Calu3 (cell line): ENCODE data around the gene MAGEF1. TPM values are rescaled to one million over a fixed set of nuclear protein-coding genes. Genes with fewer than 3 reads are reported as not detected.

Experiments
- BruUV-seq: library from RNA; stranded (reverse); fragments of 400-500 nt; replicated peaks from 2 replicates; lab custom pipeline; 2021; lab: Mats Ljungman, UMichigan
- CTCF ChIA-PET: fragments of 300-600 bp; sonication (Branson Sonifier 250); formaldehyde crosslinking; loops from one replicate; lab custom pipeline; 2022; ENCODE audit warnings: antibody characterized with exemption; lab: Charles Lee
- DNase-seq: peaks from one replicate; pipeline ENCODE4 v3.0.0; 2022
- H3K27ac Mint-ChIP-seq: one replicate; pipeline ENCODE4 v1.8.0; 2022; ENCODE audit warnings: mixed read lengths; ENCODE audit not compliant: unreplicated experiment
- H3K27me3 Mint-ChIP-seq: one replicate; pipeline ENCODE4 v1.8.0; 2022; ENCODE audit warnings: mixed read lengths; ENCODE audit not compliant: unreplicated experiment
- H3K36me3 Mint-ChIP-seq: one replicate; pipeline ENCODE4 v1.8.0; 2022; ENCODE audit warnings: mild to moderate bottlenecking, moderate library complexity, mixed read lengths; ENCODE audit not compliant: insufficient read depth, unreplicated experiment
- H3K4me1 Mint-ChIP-seq: one replicate; pipeline ENCODE4 v1.8.0; 2022; ENCODE audit warnings: mild to moderate bottlenecking, low read depth, mixed read lengths; ENCODE audit not compliant: unreplicated experiment
- H3K4me3 Mint-ChIP-seq: one replicate; pipeline ENCODE4 v1.8.0; 2022; ENCODE audit warnings: mild to moderate bottlenecking, low read depth, moderate library complexity, mixed read lengths; ENCODE audit not compliant: unreplicated experiment
- H3K9me3 Mint-ChIP-seq: one replicate; pipeline ENCODE4 v1.8.0; 2022; ENCODE audit warnings: low read depth, mixed read lengths; ENCODE audit not compliant: unreplicated experiment
- intact Hi-C: fragments of 100-400 bp; cut with micrococcal nuclease; formaldehyde crosslinking; loops from one replicate; pipeline ENCODE4 v1.10.0; 2022; ENCODE audit not compliant: unreplicated experiment
- total RNA-seq: library from RNA; stranded (reverse); gene quantifications from 2 replicates; pipeline ENCODE4 v1.2.3, GENCODE V29; 2022
- TF ChIP-seq, protein P1 (sequence below): fragments of 200-600 bp; IDR thresholded peaks from one replicate; pipeline ENCODE4 v1.8.0; 2022; ENCODE audit warnings: antibody characterized with exemption; ENCODE audit not compliant: unreplicated experiment

The MAGEF1 gene
- total RNA-seq, 1 experiment from 2014 or later: 57.9 TPM

DNA sequence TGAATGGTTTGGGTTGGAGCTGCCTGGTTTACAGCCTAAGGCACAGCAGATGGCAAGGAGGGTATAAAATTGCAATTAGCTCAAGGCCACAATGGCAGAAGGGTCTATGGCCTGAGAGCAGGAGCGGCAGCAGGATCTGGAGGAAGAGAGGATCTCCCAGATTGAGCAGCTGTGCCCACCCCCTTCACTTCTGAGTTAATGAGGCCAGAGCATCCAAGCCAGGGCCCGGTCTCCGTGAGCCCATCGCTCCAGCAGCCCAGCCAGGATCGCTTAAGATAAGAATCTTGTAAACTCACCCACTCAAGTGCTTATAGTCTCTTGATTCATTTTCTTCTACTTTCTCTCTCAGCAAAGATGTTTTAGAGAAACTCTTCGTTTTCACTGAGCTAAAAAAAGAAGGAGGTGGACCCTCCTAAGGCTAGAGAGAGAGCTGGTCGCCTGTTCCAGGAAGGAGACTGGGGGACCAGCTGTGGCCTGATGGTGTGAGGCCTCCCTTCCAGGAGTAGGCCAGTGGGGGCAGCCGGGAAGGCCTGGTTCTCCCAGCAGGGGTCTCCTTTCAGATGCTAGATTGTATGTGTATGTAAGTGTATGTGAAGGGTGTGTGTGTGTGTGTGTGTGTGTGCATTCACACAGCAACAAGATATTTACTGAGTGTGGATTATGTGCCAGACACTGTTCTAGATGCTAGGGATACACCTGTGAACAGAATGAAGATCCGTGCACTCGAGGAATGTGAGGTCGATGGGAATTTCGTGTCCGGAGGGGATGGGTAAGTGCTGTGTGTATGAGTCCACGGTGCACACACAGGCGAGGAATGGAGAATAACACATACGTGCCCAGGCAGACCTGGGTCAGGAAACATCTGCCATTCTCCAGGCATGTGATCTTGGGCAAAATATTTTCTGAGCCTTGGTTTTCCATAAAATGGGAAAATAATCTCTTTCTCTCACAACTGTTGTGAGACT, 18.6 kb downstream of the MAGEF1 start:
- peaks cover 4% of the 10 kb centered on the region for H3K36me3 Mint-ChIP-seq
- H3K27ac Mint-ChIP-seq: no peak overlapping the region
- CTCF ChIA-PET: interaction anchor here (0.9 kb wide), 1 partner anchor 155 kb away, joined by 4 read pairs; no protein-coding TSS in a partner anchor
- no peak overlapping the region for H3K4me3 Mint-ChIP-seq
- peaks cover 84% of the 10 kb centered on the region for H3K27me3 Mint-ChIP-seq
- intact Hi-C loops: no loop called here
- no peaks in the 10 kb centered on the region for H3K4me1 Mint-ChIP-seq
- BruUV-seq: no TSS peak
- no peaks in the 10 kb centered on the region for H3K9me3 Mint-ChIP-seq
- TF ChIP-seq, protein P1, sequence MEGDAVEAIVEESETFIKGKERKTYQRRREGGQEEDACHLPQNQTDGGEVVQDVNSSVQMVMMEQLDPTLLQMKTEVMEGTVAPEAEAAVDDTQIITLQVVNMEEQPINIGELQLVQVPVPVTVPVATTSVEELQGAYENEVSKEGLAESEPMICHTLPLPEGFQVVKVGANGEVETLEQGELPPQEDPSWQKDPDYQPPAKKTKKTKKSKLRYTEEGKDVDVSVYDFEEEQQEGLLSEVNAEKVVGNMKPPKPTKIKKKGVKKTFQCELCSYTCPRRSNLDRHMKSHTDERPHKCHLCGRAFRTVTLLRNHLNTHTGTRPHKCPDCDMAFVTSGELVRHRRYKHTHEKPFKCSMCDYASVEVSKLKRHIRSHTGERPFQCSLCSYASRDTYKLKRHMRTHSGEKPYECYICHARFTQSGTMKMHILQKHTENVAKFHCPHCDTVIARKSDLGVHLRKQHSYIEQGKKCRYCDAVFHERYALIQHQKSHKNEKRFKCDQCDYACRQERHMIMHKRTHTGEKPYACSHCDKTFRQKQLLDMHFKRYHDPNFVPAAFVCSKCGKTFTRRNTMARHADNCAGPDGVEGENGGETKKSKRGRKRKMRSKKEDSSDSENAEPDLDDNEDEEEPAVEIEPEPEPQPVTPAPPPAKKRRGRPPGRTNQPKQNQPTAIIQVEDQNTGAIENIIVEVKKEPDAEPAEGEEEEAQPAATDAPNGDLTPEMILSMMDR: no peak
- no peak for DNase-seq

DNA sequence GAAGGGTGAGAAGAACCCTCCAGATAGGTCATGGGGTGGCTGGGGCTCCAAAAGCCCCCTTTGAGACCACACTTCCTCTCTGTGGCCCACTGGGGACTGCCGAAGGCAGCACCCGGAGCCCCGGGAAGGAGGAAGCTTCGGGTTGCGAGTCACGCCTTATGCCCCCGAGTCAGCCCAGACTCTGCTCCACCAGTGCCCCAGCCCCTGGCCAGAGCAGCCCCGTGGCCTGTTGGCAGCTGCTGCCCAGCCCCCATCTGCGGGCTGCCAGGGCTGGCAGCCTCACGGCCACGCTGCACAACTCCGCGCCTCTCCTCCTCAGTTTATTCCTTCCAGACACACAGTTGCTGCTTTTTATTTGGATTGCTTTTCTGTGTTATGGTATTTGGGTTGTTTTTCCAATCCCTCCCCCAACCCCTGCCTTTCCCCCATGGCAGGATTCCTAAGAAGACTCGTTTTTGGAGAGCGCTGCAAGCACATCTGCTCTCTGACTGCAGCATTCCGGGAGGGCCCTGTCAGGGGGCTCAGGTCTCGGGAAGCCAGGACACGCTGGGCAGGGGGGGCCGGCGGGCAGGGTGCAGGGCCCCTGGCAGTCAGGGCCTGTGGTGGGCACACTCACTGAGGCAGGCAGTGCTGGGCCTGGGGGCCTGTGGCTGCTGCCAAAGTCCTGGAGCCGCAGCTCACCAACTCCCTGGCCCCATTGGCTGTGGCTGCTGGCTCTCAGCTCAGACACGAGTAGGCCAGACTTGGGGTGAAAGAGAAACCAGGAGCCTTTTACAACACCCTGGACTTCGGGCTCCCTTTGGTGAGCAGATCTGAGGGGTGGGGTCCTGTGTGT, 20.2 kb downstream of the MAGEF1 start:
- intact Hi-C loops: no loop called here
- peaks cover 83% of the 10 kb centered on the region for H3K27me3 Mint-ChIP-seq
- TF ChIP-seq, protein P1: no peak
- H3K36me3 Mint-ChIP-seq: peaks cover 4% of the 10 kb centered on the region
- no peaks in the 10 kb centered on the region for H3K9me3 Mint-ChIP-seq
- BruUV-seq: no TSS peak
- H3K4me3 Mint-ChIP-seq: no peak overlapping the region
- CTCF ChIA-PET: interaction anchor here (0.6 kb wide), 1 partner anchor 130 kb away, joined by 8 read pairs; the partner anchor contains the start of gene EPHB3
- H3K27ac Mint-ChIP-seq: no peak overlapping the region
- no peaks in the 10 kb centered on the region for H3K4me1 Mint-ChIP-seq
- DNase-seq: no peak

DNA sequence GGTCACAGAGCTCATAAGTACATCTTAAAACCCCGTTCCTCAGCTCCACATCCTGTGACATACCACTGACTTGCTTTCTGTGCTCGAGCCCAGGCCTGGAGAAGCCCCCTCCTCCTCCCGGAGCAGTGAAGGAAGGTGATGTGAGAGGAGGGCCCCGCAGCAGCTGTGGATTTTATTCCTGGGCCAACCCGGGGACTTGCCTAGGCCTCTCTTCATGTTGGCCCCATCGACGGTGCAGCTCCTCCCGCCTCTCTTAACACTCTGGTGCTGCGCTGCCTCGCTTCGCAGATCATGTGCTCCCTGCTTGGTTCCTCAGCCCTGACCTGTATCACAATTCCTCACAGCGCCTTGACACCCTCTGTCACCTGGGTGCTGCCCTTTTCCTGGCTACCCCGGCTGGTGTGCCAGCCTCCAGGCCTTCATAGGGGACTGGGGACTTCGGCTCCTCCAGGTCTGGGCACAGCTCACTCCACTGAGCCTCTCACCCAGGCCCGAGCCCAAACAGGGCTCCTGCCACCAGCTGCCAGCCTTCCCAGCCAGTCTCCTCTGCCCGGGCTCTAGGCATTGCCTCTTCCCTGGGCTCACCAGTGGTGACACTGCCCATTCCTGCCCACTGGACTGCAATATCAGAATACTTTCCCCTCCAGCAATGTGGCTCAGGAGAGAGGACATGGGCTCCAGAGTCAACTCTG, 21.5 kb downstream of the MAGEF1 start:
- no peak for DNase-seq
- BruUV-seq: no TSS peak
- Mint-ChIP-seq H3K27me3 (peaks cover 83% of the 10 kb centered on the region), H3K4me3 (no peak overlapping the region), H3K36me3 (peaks cover 4% of the 10 kb centered on the region), H3K9me3 (no peaks in the 10 kb centered on the region), H3K27ac (no peak overlapping the region), H3K4me1 (no peaks in the 10 kb centered on the region)
- TF ChIP-seq, protein P1: no peak
- CTCF ChIA-PET: interaction anchor here (0.6 to 0.7 kb wide), 3 partner anchors 25 to 1389 kb away, joined by 3 to 8 read pairs (median 5); no protein-coding TSS in a partner anchor
- intact Hi-C loops: no loop called here

DNA sequence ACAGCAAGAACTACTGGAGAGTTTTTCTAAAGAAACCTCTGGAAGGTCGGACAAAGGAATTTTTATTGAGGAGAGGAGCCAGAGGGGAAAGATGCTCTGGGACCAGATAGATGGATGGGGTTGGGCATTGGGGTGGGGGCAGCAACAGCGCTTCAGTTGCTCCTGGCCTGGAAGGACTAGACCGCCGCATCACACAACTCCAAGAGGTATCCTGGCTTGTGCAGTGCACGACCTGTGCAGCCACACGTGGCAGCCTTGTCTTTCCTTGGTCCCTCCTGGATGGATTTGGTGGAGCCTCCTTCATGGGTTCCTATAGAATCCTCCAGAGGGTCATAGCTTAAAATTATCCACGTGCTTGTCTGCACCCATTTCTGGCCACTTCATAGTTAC, 23.0 kb downstream of the MAGEF1 start:
- Mint-ChIP-seq H3K36me3 (peaks cover 4% of the 10 kb centered on the region), H3K27ac (no peak overlapping the region), H3K27me3 (peaks cover 83% of the 10 kb centered on the region), H3K4me1 (no peaks in the 10 kb centered on the region), H3K4me3 (no peak overlapping the region), H3K9me3 (peaks cover 2% of the 10 kb centered on the region)
- DNase-seq: no peak
- BruUV-seq: no TSS peak
- TF ChIP-seq, protein P1: no peak
- CTCF ChIA-PET: interaction anchor here (0.6 kb wide), 1 partner anchor 8 kb away, joined by 3 read pairs; no protein-coding TSS in a partner anchor
- intact Hi-C loops: no loop called here
